Thyroid gland (tissue), 4 donors: ENCODE measurements around the gene PDZK1IP1.

Experiments
- POLR2A ChIP-seq, 2 donors: fragments of 450-650 bp; IDR thresholded peaks; one replicate each; pipeline ENCODE4 v1.6.1; 2017; ENCODE audit warnings: antibody characterized with exemption in 2 of 2, mild to moderate bottlenecking in 2 of 2, moderate library complexity in 1 of 2
- TF ChIP-seq, protein P1 (sequence below), 6 experiments: fragments of 200-600 bp in 3 of 6; fragments of 450-650 bp in 3 of 6; sonication (generic) in 3 of 6; IDR thresholded peaks; one replicate each; pipeline ENCODE4 v1.5.1; 2016 to 2019; ENCODE audit warnings: antibody characterized with exemption in 6 of 6, mild to moderate bottlenecking in 2 of 6, inconsistent platforms in 1 of 6, moderate library complexity in 1 of 6

GRCh38 chr1:47235806-47236205 lies 46.0 kb upstream of the PDZK1IP1 start:
- TF ChIP-seq, protein P1, sequence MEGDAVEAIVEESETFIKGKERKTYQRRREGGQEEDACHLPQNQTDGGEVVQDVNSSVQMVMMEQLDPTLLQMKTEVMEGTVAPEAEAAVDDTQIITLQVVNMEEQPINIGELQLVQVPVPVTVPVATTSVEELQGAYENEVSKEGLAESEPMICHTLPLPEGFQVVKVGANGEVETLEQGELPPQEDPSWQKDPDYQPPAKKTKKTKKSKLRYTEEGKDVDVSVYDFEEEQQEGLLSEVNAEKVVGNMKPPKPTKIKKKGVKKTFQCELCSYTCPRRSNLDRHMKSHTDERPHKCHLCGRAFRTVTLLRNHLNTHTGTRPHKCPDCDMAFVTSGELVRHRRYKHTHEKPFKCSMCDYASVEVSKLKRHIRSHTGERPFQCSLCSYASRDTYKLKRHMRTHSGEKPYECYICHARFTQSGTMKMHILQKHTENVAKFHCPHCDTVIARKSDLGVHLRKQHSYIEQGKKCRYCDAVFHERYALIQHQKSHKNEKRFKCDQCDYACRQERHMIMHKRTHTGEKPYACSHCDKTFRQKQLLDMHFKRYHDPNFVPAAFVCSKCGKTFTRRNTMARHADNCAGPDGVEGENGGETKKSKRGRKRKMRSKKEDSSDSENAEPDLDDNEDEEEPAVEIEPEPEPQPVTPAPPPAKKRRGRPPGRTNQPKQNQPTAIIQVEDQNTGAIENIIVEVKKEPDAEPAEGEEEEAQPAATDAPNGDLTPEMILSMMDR (IDR thresholded peaks at IDR 0.05), result no peak
- no peak for TF ChIP-seq POLR2A (IDR thresholded peaks at IDR 0.05)
